ENCODE data around the gene TMEM163. TPM values are rescaled to one million over a fixed set of nuclear protein-coding genes. Genes with fewer than 3 reads are reported as not detected.

The TMEM163 gene
- total and polyA plus RNA-seq, 2 donors from 2014 or later = 2.6 to 5.9 TPM

DNA sequence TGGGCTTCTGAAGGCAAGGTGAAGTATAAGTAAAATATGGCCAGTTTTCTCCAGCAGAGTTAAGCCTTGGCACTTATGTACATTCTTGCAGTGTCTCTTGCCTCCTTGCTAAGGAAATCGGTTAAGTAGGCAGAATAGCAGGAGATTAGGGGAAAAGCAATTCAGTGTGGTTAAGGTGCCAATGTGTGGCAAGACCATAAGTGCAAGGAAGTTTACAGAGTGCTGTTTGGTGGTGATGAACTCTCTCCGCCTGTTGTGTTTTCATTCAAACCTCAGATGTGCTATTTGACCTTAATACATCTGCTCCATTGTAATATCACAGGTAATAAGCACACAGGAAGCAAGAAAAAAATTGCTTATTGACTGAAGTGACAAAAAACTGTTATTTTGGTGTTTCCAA is 308.8 kb downstream of the TMEM163 start:
- Histone ChIP-seq H3K4me1 (ENCODE audit: control insufficient read depth in 2 of 3, insufficient read depth in 2 of 3, low read depth in 1 of 3, low read length in 3 of 3) (peaks cover 0 to 2% (median 0%) of the 10 kb centered on the region in 3 donors), H3K27me3 (ENCODE audit: control insufficient read depth, insufficient read depth, low read length) (no peaks in the 10 kb centered on the region), H3K9me3 (ENCODE audit: control insufficient read depth in 2 of 3, insufficient read depth in 1 of 3, low read length in 3 of 3) (no peaks in the 10 kb centered on the region), H3K27ac (ENCODE audit: low read depth in 2 of 2, low read length in 2 of 2) (no peak overlapping the region), H3K36me3 (ENCODE audit: control insufficient read depth in 2 of 3, insufficient read depth in 3 of 3, low read length in 3 of 3) (peaks cover 0 to 3% (median 0%) of the 10 kb centered on the region in 3 donors), H3K4me3 (ENCODE audit: low read length in 3 of 3) (no peak overlapping the region), H3K9ac (ENCODE audit: low read length in 3 of 3) (no peak overlapping the region)
- no peak for FAIRE-seq
- no peak for DNase-seq
- TF ChIP-seq, protein P1, sequence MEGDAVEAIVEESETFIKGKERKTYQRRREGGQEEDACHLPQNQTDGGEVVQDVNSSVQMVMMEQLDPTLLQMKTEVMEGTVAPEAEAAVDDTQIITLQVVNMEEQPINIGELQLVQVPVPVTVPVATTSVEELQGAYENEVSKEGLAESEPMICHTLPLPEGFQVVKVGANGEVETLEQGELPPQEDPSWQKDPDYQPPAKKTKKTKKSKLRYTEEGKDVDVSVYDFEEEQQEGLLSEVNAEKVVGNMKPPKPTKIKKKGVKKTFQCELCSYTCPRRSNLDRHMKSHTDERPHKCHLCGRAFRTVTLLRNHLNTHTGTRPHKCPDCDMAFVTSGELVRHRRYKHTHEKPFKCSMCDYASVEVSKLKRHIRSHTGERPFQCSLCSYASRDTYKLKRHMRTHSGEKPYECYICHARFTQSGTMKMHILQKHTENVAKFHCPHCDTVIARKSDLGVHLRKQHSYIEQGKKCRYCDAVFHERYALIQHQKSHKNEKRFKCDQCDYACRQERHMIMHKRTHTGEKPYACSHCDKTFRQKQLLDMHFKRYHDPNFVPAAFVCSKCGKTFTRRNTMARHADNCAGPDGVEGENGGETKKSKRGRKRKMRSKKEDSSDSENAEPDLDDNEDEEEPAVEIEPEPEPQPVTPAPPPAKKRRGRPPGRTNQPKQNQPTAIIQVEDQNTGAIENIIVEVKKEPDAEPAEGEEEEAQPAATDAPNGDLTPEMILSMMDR (IDR thresholded peaks at IDR 0.05; ENCODE audit: borderline replicate concordance, extremely low read depth, insufficient read depth) = no peak
- intact Hi-C loops (cut with DNase I) = loop anchor here (10.0 kb wide), 1 partner anchor 295 kb away; no protein-coding TSS in a partner anchor

DNA sequence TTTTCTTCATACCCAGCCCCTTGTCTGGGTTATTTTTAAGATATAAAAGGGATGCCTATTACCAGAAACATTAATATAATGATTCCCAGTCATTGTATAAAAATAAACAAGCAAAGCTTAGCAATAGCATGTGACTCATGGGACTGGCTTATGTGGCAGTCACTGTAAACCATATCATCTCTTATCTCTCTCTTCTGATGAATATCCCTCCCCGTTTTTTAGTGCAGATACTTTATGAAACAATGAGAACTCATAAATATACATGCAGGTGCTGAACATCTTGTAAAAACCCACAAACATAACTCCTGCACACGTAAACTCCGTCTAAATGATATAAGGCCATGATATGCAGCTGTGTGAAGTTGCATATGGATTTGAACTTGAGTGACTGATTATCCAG is 310.0 kb downstream of the TMEM163 start:
- intact Hi-C loops (cut with DNase I) = no loop called here

DNA sequence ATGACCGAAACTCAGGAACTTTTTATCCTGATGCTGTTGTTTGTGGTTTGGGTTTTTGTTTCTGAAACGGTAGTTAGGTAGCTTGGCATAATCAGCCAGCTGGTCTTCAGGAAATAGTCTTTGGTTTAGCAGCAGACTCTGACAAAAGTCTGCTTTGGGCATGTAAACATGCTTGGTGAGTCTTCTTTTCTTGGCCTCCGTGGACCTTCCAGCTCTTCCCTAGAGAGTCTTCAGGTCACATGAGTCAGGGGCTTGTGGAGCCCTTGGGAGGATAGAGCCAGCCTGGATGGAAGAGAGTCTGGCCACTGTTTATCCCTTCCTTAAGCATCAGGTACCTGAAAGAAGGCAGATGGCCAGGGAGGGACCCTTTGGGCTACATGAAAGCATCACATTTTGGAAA is 310.4 kb downstream of the TMEM163 start:
- intact Hi-C loops (cut with DNase I) = no loop called here
- no peak overlapping the region for H3K9ac ChIP-seq (ENCODE audit: low read length in 3 of 3)
- H3K27me3 ChIP-seq (ENCODE audit: control insufficient read depth, insufficient read depth, low read length) = no peaks in the 10 kb centered on the region
- FAIRE-seq (no peak), DNase-seq (no peak)
- no peak overlapping the region for H3K27ac ChIP-seq (ENCODE audit: low read depth in 2 of 2, low read length in 2 of 2)
- H3K9me3 ChIP-seq (ENCODE audit: control insufficient read depth in 2 of 3, insufficient read depth in 1 of 3, low read length in 3 of 3) = no peaks in the 10 kb centered on the region
- H3K36me3 ChIP-seq (ENCODE audit: control insufficient read depth in 2 of 3, insufficient read depth in 3 of 3, low read length in 3 of 3) = peaks cover 0 to 3% (median 3%) of the 10 kb centered on the region in 3 donors
- no peak overlapping the region for H3K4me3 ChIP-seq (ENCODE audit: low read length in 3 of 3)
- TF ChIP-seq, protein P1 (IDR thresholded peaks at IDR 0.05; ENCODE audit: borderline replicate concordance, extremely low read depth, insufficient read depth) = no peak
- peaks cover 0 to 2% (median 0%) of the 10 kb centered on the region in 3 donors for H3K4me1 ChIP-seq (ENCODE audit: control insufficient read depth in 2 of 3, insufficient read depth in 2 of 3, low read depth in 1 of 3, low read length in 3 of 3)

More for the DNA sequence above, 310.0 kb downstream of the TMEM163 start:
- Histone ChIP-seq H3K9ac (ENCODE audit: low read length in 3 of 3) (no peak overlapping the region), H3K9me3 (ENCODE audit: control insufficient read depth in 2 of 3, insufficient read depth in 1 of 3, low read length in 3 of 3) (no peaks in the 10 kb centered on the region), H3K36me3 (ENCODE audit: control insufficient read depth in 2 of 3, insufficient read depth in 3 of 3, low read length in 3 of 3) (peaks cover 0 to 3% (median 0%) of the 10 kb centered on the region in 3 donors), H3K4me1 (ENCODE audit: control insufficient read depth in 2 of 3, insufficient read depth in 2 of 3, low read depth in 1 of 3, low read length in 3 of 3) (peaks cover 0 to 2% (median 0%) of the 10 kb centered on the region in 3 donors), H3K27me3 (ENCODE audit: control insufficient read depth, insufficient read depth, low read length) (no peaks in the 10 kb centered on the region), H3K27ac (ENCODE audit: low read depth in 2 of 2, low read length in 2 of 2) (no peak overlapping the region), H3K4me3 (ENCODE audit: low read length in 3 of 3) (no peak overlapping the region)
- TF ChIP-seq, protein P1 (IDR thresholded peaks at IDR 0.05; ENCODE audit: borderline replicate concordance, extremely low read depth, insufficient read depth) = no peak
- FAIRE-seq = no peak
- no peak for DNase-seq
